H1 (cell line): Measurements from ENCODE around the gene MFSD6L. TPM values are rescaled to one million over a fixed set of nuclear protein-coding genes. Genes with fewer than 3 reads are reported as not detected.

Experiments
- CTCF ChIA-PET: fragments of 300-600 bp; sonication (Branson Sonifier 250); formaldehyde crosslinking; loops from one replicate; lab custom pipeline; 2021; ENCODE audit not compliant: partially characterized antibody; lab: Charles Lee
- POLR2A ChIA-PET: fragments of 300-600 bp; sonication (Branson Sonifier 250); formaldehyde crosslinking; loops from one replicate; lab custom pipeline; 2021; ENCODE audit warnings: inconsistent platforms; ENCODE audit not compliant: partially characterized antibody; lab: Charles Lee
- DNase-seq, 2 experiments: peaks; one replicate each; pipeline versions ENCODE4 v3.0.0 to v3.0.0-alpha.2; 2010 to 2022; ENCODE audit warnings: low spot score in 2 of 2, low read depth in 1 of 2, mixed read lengths in 1 of 2
- FAIRE-seq: peaks from 2 replicates; lab custom pipeline; 2011; peaks lifted over from hg19 to GRCh38; lab: Jason Lieb, UNC
- H2AFZ ChIP-seq: 2 replicates; pipeline ENCODE4 v1.8.1; 2012; ENCODE audit warnings: low read length, inconsistent platforms
- H2AK5ac ChIP-seq: 2 replicates; pipeline ENCODE4 v1.6.1; 2013; ENCODE audit warnings: low read depth, low read length
- H2BK120ac ChIP-seq: replicated peaks from 2 replicates; pipeline ENCODE3; 2013; ENCODE audit warnings: low read depth, low read length, inconsistent platforms
- H2BK12ac ChIP-seq: 2 replicates; pipeline ENCODE4 v1.6.1; 2013; ENCODE audit warnings: low read depth, low read length
- H2BK15ac ChIP-seq: 2 replicates; pipeline ENCODE4 v1.6.1; 2013; ENCODE audit warnings: low read length
- H2BK20ac ChIP-seq: 2 replicates; pipeline ENCODE4 v1.6.1; 2013; ENCODE audit warnings: low read length
- H2BK5ac ChIP-seq: 2 replicates; pipeline ENCODE4 v1.6.1; 2013; ENCODE audit warnings: low read depth, low read length
- H3K14ac ChIP-seq: 2 replicates; pipeline ENCODE4 v1.6.1; 2013; ENCODE audit warnings: inconsistent platforms; ENCODE audit not compliant: insufficient read length
- H3K18ac ChIP-seq: 2 replicates; pipeline ENCODE4 v1.6.1; 2013; ENCODE audit warnings: low read length; ENCODE audit errors: extremely low read depth
- H3K23ac ChIP-seq: 2 replicates; pipeline ENCODE4 v1.6.1; 2013; ENCODE audit warnings: inconsistent platforms; ENCODE audit not compliant: insufficient read length
- H3K23me2 ChIP-seq: 2 replicates; pipeline ENCODE4 v1.6.1; 2013; ENCODE audit warnings: low read depth, low read length
- H3K27ac ChIP-seq: 2 replicates; pipeline ENCODE4 v1.6.1; 2011; ENCODE audit warnings: low read depth, low read length, inconsistent platforms
- H3K27me3 ChIP-seq, 4 experiments: replicated peaks in 1 of 4; 1 replicate in 1 of 4; 2 replicates in 3 of 4; pipeline versions ENCODE4 v1.6.1 to v1.8.1; 2011 to 2013; ENCODE audit warnings: low read length in 3 of 4, mild to moderate bottlenecking in 3 of 4, inconsistent platforms in 2 of 4, mixed read lengths in 2 of 4, moderate library complexity in 1 of 4; ENCODE audit not compliant: control insufficient read depth in 3 of 4, insufficient read depth in 3 of 4; ENCODE audit errors: extremely low read depth in 1 of 4
- H3K36me3 ChIP-seq, 4 experiments: 2 replicates each; pipeline versions ENCODE4 v1.6.1 to v1.8.1; 2011 to 2013; ENCODE audit warnings: mild to moderate bottlenecking in 4 of 4, low read length in 3 of 4, moderate library complexity in 2 of 4, control low read depth in 1 of 4, inconsistent platforms in 1 of 4; ENCODE audit not compliant: insufficient read depth in 4 of 4, control insufficient read depth in 2 of 4
- H3K4ac ChIP-seq: replicated peaks from 2 replicates; pipeline ENCODE3; 2013; ENCODE audit warnings: low read length, low read depth, mixed read lengths, inconsistent platforms; ENCODE audit not compliant: insufficient read length
- H3K4me1 ChIP-seq, 4 experiments: replicated peaks in 1 of 4; 1 replicate in 1 of 4; 2 replicates in 3 of 4; pipeline versions ENCODE4 v1.6.1 to v1.8.1; 2011 to 2013; ENCODE audit warnings: low read length in 3 of 4, inconsistent platforms in 2 of 4, mixed read lengths in 1 of 4; ENCODE audit not compliant: insufficient read depth in 4 of 4, control insufficient read depth in 3 of 4
- H3K4me2 ChIP-seq, 2 experiments: 2 replicates each; pipeline versions ENCODE4 v1.6.1 to v1.8.1; 2011 to 2013; ENCODE audit warnings: low read depth in 2 of 2, low read length in 2 of 2, control low read depth in 1 of 2, inconsistent platforms in 1 of 2, mild to moderate bottlenecking in 1 of 2; ENCODE audit not compliant: insufficient read depth in 1 of 2
- H3K4me3 ChIP-seq, 4 experiments: fragments of 200-600, 300-600 bp in 1 of 4; sonication (generic), shearing (Covaris generic), sonication (Bioruptor Twin) in 1 of 4; 2 replicates each; pipeline versions ENCODE4 v1.5.1 to v1.8.1; 2011 to 2016; ENCODE audit warnings: low read length in 4 of 4, low read depth in 3 of 4, control low read depth in 2 of 4, inconsistent platforms in 2 of 4, mild to moderate bottlenecking in 2 of 4, mixed read lengths in 1 of 4, moderate library complexity in 1 of 4; ENCODE audit not compliant: insufficient read depth in 2 of 4; ENCODE audit errors: extremely low read depth in 1 of 4
- H3K56ac ChIP-seq: replicated peaks from 2 replicates; pipeline ENCODE3; 2013; ENCODE audit warnings: low read depth, mild to moderate bottlenecking, mixed read lengths, low read length, inconsistent platforms; ENCODE audit not compliant: insufficient read length
- H3K79me1 ChIP-seq: 2 replicates; pipeline ENCODE4 v1.6.1; 2013; ENCODE audit warnings: low read depth, low read length, control low read depth
- H3K79me2 ChIP-seq, 2 experiments: 2 replicates each; pipeline versions ENCODE4 v1.6.1 to v1.8.1; 2012 to 2013; ENCODE audit warnings: low read length in 2 of 2, mild to moderate bottlenecking in 2 of 2, inconsistent platforms in 1 of 2; ENCODE audit not compliant: insufficient read depth in 2 of 2, control insufficient read depth in 1 of 2
- H3K9ac ChIP-seq, 4 experiments: replicated peaks in 1 of 4; 1 replicate in 1 of 4; 2 replicates in 3 of 4; pipeline versions ENCODE4 v1.6.1 to v1.8.1; 2011 to 2013; ENCODE audit warnings: low read depth in 3 of 4, low read length in 3 of 4, control low read depth in 2 of 4, mild to moderate bottlenecking in 2 of 4, moderate library complexity in 2 of 4, inconsistent platforms in 1 of 4; ENCODE audit errors: extremely low read depth in 1 of 4
- H3K9me3 ChIP-seq, 2 experiments: 2 replicates each; pipeline versions ENCODE4 v1.6.1 to v1.8.1; 2012 to 2013; ENCODE audit warnings: mild to moderate bottlenecking in 2 of 2, moderate library complexity in 2 of 2, control low read depth in 1 of 2, inconsistent platforms in 1 of 2, low read depth in 1 of 2, low read length in 1 of 2, mixed read lengths in 1 of 2; ENCODE audit not compliant: insufficient read depth in 2 of 2
- H4K20me1 ChIP-seq, 2 experiments: replicated peaks in 1 of 2; 2 replicates each; pipeline versions ENCODE3 to v1.8.1; 2011 to 2013; ENCODE audit warnings: inconsistent platforms in 2 of 2, low read length in 2 of 2, mild to moderate bottlenecking in 1 of 2; ENCODE audit not compliant: insufficient read depth in 2 of 2, control insufficient read depth in 1 of 2
- H4K5ac ChIP-seq: 2 replicates; pipeline ENCODE4 v1.6.1; 2013; ENCODE audit warnings: low read length, low read depth, mixed read lengths, inconsistent platforms; ENCODE audit not compliant: insufficient read length
- H4K8ac ChIP-seq: 2 replicates; pipeline ENCODE4 v1.8.0; 2013; ENCODE audit warnings: mild to moderate bottlenecking, moderate library complexity, low read length, inconsistent platforms; ENCODE audit not compliant: insufficient read depth; ENCODE audit errors: extremely low read depth
- H4K91ac ChIP-seq: replicated peaks from 2 replicates; pipeline ENCODE3; 2013; ENCODE audit warnings: low read length, mixed read lengths, inconsistent platforms; ENCODE audit not compliant: insufficient read length
- TEAD4 ChIP-seq: IDR thresholded peaks from 2 replicates; pipeline ENCODE4 v1.6.1; 2012; ENCODE audit warnings: low read depth, low read length, inconsistent platforms, mixed read lengths
- WGBS, 2 experiments: shearing (Covaris generic) in 1 of 2; methylation state at CpG; one replicate each; pipeline versions ENCODE4 v1.1.6 to v1.1.7; 2013 to 2015; ENCODE audit warnings: low lambda C conversion rate in 2 of 2, mixed read lengths in 2 of 2, inconsistent platforms in 1 of 2, low coverage in 1 of 2, missing lambda C conversion rate in 1 of 2; ENCODE audit not compliant: insufficient replicate concordance in 2 of 2, insufficient coverage in 1 of 2, insufficient read length in 1 of 2; ENCODE audit errors: extremely low coverage in 1 of 2, missing lambda C conversion rate in 1 of 2; 5-methylcytosine and 5-hydroxymethylcytosine counted together
- polyA plus RNA-seq, 7 experiments: library from polyadenylated mRNA; depleted of rRNA in 3 of 7; stranded (reverse) in 5 of 7; unstranded in 2 of 7; fragments of >200 nt in 5 of 7; fragments of 200-250 nt in 2 of 7; gene quantifications; 1 replicate in 5 of 7; 2 replicates in 1 of 7; 4 replicates in 1 of 7; pipeline versions ENCODE4 v1.2.1 to v1.2.3, GENCODE V29; 2011 to 2013; ENCODE audit warnings: missing spikeins in 2 of 7, mixed read lengths in 2 of 7
- total RNA-seq: library from RNA; stranded (reverse); fragmentation: NEBNext Ultra II Directional; extraction: Animal tissue kit (Norgen Biotek cat#: 25700); gene quantifications from 2 replicates; pipeline ENCODE4 v1.2.1, GENCODE V29; 2021
- TF ChIP-seq, protein P1 (sequence below): IDR thresholded peaks from 2 replicates; pipeline ENCODE4 v1.6.1; 2012; ENCODE audit warnings: inconsistent platforms

The MFSD6L gene
- total and polyA plus RNA-seq, 2 of the 8 experiments (the other 6 are each of a cell fraction or from before 2014, with no cell fraction given), result 2.6 to 2.7 TPM

- DNase-seq (peak in 1 of 2 experiments; percentile 44), FAIRE-seq (no peak)
- no peaks in the 10 kb centered on the region; the same call in 1 of the 2 replicates for H3K23me2 ChIP-seq
- no peak overlapping the region for H4K91ac ChIP-seq
- CTCF ChIA-PET, result interaction anchor here (2.4 to 2.5 kb wide), 2 partner anchors 12 to 14 kb away, joined by 7 to 17 read pairs; no protein-coding TSS in a partner anchor
- no peaks in the 10 kb centered on the region for H4K20me1 ChIP-seq
- no peak overlapping the region for H2BK120ac ChIP-seq
- no peaks in the 10 kb centered on the region; a peak in 1 of 7 replicates for H3K4me1 ChIP-seq
- no peak overlapping the region for H2BK20ac ChIP-seq
- H3K4ac ChIP-seq, result no peak overlapping the region
- no peak overlapping the region for H3K56ac ChIP-seq
- no peak overlapping the region for H4K8ac ChIP-seq
- no peak overlapping the region for H2BK12ac ChIP-seq
- H3K9ac ChIP-seq, result no peak overlapping the region
- H3K79me2 ChIP-seq, result no peaks in the 10 kb centered on the region
- H2BK15ac ChIP-seq, result no peak overlapping the region
- no peak overlapping the region for H3K27ac ChIP-seq
- WGBS, 2 experiments, result 76% methylated on average over 3 of the region's 3 CpGs; no CpG with 5 or more reads in 1 of the 2 experiments
- POLR2A ChIA-PET, result interaction anchor here (0.6 kb wide), 1 partner anchor 23 kb away, joined by 3 read pairs; no protein-coding TSS in a partner anchor
- H4K5ac ChIP-seq, result no peak overlapping the region
- no peak overlapping the region for H2AFZ ChIP-seq
- H3K4me3 ChIP-seq, result no peak overlapping the region
- no peaks in the 10 kb centered on the region for H3K36me3 ChIP-seq
- no peaks in the 10 kb centered on the region for H3K79me1 ChIP-seq
- H2AK5ac ChIP-seq, result no peak overlapping the region
- no peak overlapping the region for H3K18ac ChIP-seq
- H3K27me3 ChIP-seq, result no peaks in the 10 kb centered on the region
- TF ChIP-seq, protein P1, sequence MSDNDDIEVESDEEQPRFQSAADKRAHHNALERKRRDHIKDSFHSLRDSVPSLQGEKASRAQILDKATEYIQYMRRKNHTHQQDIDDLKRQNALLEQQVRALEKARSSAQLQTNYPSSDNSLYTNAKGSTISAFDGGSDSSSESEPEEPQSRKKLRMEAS, result peak; percentile 31; the same call in 1 of the 2 replicates
- TF ChIP-seq TEAD4, result no peak
- H2BK5ac ChIP-seq, result no peak overlapping the region
- H3K4me2 ChIP-seq, result no peak overlapping the region
- H3K23ac ChIP-seq, result no peak overlapping the region
- no peak overlapping the region for H3K14ac ChIP-seq
- no peaks in the 10 kb centered on the region for H3K9me3 ChIP-seq
Observed at GRCh38 chr17:8818654-8819330, 19.6 kb upstream of the MFSD6L start.
